NK-92 (cell line): Measurements from ENCODE around the gene FOCAD.

ENCODE experiments used
- DNase-seq: peaks from one replicate; lab custom pipeline; 2025; ENCODE audit not compliant: unreplicated experiment; lab: John Stamatoyannopoulos, UW

The FOCAD gene

DNA sequence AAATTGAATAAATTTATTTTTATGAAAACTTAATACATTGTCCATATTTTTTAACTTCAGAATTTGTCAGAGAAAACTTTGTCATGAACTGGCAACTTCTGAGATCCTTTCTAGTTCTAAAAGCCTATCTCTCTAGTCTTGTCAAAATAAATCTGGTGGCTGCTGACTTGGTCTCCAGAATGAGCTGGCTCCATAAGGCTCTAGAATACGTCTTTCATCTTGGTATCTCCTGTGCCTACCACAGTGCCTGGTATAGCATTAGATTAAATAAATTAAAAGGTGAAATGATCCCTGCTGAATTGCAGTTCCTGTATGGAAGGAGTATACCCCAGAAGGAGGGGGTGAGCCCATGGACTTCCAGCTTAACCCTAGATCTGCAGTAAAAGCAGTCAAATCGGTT is 2.6 kb upstream of the FOCAD start:
- DNase-seq = no peak

DNA sequence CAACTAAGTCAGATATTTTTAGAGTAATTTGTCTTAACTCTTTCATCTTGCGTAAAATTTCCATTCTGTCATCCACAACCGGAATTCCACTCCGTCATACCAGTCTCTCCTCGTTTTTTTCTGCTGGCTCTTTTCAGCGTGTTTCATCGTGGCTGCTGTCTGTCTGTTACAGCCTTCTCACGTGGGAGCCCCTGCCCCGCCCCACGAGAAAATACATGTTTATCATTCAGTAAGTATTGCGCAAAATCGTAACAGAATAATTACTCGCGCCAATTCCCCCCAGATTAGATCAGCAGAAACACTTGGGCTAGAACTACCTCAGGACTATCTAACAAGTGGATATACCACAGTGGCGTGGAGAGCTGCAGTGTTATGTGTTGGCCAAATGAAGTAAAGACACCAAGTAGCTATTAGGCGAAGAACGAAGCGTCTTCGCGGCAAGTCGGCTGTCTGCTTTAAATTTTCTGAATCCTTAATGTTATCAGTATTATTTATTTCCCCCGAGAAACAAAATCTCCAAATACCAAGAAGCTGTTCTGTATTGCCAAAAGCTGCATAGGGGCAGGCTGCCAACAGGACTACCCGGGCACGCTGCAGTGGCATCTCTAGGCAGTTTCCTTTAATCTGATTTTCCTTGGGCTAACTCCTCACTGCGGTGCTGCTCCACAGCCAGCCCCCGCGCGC is 566 bp upstream of the FOCAD start:
- DNase-seq = no peak

DNA sequence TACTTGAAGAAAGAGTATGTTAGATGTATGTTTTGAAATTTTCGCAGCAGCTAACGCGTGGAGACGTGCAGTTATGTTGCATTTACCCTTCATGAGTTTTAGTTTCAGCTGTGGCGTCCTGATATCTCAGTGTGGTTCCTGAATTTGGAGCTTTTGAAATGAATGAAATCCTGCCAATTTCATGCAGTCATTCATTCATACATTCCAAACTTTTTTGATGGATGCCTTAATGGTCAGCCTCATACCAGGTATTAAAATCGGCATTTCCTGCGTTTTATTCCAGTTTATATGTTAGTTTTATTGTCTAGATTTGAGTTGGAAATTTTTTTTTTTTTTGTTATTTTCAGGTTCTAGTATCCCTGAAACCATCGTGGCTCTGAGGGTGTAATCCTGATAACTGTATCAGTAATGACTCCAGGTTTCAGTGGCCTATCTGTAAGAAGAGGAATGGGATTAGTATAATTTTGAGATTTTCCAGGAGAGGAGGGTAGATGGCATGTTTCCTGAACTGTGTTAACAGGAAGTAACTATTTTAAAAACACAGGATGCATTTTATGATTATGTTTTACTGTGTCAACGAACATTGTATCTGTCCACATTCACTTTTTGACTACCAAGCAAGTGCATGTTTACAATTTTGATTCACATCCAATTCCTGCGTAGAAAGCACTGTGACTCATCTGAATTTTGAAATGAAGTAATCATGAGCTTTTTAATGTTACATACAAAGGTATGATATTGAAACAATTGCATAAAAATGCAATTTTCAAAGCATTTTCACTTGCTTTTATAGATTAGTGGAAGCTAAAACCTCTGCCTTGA is 1.0 kb downstream of the FOCAD start:
- DNase-seq = no peak

- DNase-seq = no peak
Measured at GRCh38 chr9:20685769-20686168, 1.7 kb downstream of the FOCAD start.

DNA sequence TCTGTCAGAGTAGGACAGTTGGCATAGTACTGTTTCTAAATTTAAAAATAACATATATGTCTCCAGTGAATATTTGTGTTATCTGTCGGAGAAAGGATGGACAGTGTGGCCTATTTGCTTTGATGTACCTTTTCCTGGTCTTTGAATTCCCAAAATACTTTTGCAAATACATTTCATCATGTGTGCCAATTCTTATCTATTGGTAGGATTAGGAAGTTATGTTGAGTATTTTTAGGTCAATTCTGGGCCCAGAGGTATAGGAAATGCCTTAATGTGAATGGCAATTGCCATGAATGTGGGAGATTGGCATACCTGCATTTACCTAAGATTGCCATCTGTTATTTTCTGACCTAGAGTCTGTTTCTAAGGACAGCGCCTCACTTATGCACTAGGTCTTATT is 5.8 kb downstream of the FOCAD start:
- no peak for DNase-seq

DNA sequence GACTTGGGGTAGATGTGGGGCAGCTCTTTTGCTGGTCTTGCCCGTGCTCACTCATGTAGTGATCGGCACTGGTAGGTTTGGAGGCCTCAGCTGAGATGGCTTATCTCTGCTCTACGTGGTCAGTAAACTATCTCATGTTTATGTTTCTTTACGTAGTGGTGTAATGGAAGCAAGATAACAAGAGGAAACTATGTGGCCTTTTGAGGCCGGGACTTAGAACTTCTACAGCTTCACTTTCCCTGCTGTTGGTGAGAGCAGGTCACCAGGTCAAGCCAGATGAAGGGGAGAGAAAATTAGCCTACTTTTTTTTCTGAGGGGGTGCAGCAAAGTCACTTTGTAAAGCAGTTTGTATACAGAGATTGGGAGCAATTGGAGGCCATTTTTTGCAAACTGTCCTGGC is 8.5 kb downstream of the FOCAD start:
- DNase-seq = no peak

GRCh38 chr9:20693068-20693467 is 9.0 kb downstream of the FOCAD start:
- no peak for DNase-seq

DNA sequence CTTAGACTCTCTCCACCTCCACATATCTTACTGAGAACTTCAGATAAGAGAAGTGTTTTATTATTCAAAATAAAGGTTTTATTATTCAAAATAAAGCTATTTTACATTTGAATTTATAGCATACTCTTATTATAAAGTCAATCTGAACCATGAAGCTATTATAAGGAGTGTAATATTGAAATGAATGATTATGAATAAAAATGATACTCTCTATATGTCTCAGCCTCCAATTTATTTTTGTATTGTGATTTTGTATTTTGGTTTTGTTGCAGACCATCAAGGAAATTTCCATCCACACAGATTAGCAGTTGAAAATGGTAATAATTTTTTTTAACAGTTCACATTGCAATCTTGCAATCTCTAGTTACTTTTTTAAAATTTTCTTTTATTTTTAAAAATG is 10.2 kb downstream of the FOCAD start:
- no peak for DNase-seq

GRCh38 chr9:20697021-20697719 is 13.1 kb downstream of the FOCAD start:
- no peak for DNase-seq

DNA sequence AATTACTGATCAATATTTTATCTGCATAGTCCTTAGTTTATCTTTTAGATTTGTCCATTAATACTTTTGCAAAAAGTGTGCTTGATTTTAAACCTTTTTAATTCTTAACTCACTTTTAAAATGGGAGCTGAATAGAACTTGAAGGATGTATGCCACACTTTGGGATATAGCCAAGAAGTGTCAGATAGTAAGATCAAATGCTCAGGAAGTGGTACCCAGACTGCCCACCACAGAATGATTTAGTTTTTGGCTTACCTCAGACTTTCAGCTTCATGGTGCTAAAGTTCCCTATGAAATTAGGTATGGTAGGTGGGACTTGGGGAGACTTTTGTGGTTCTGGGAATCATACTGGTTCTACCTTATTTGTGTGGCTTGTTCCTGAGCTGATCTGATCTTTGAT is 14.7 kb downstream of the FOCAD start:
- DNase-seq = no peak

DNA sequence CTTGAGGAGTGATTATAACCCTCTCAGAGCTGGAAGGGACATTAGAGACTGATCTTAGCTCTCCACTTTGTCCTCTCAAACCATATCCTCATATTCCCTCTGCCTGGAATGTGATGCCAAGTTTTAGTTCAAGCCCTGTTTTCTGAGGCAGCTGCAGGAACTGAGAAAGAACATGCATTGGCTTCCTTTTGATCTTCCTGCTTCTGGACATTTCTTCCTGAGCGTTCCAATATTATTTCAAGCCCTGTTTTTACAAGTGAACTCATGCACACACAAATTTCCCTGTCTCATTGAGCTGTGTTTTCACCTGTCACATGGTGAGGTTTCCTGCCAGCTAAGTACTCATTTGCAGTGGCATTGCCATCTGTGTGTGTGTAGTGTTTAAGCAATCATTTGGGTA is 17.0 kb downstream of the FOCAD start:
- no peak for DNase-seq

DNA sequence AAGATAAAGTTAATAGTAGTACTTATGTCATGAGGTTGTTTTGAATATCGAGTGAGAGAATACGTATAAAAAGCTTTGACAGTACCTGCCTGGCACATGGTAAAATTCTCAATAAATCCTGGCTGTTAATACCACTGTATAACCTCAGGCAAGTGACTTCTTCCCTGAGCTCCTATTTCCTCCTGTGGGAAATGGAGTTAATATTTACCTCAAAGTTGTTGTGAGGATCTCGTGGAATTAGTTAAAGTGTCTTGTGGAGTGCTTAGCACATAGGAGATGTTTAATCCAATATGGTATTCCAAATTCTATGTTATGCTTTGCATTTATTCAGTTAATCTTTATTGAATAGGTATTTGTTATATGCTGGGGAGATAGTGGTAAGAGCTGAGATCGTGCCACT is 18.5 kb downstream of the FOCAD start:
- no peak for DNase-seq

GRCh38 chr9:20703146-20703545 is 19.1 kb downstream of the FOCAD start:
- DNase-seq = no peak

DNA sequence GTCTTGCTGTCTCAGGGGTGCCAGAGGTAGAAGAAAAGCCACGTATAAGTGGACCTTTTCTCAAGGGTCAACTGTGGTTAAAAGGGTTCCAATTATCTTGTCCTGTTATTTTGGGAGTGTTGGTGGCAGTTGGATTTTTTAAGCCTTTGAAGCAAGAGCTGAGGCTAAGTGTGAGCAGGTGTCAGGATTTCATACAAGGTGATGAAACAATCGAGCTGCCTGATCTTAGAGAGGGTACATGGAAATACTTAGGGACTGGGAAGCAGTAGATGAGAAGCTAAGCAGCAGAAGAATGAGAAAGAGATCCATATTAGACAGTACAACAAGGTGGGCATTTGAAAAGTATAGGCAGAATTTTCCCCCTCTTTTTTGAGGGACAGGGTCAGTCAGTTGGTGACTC is 23.6 kb downstream of the FOCAD start:
- DNase-seq = no peak

DNA sequence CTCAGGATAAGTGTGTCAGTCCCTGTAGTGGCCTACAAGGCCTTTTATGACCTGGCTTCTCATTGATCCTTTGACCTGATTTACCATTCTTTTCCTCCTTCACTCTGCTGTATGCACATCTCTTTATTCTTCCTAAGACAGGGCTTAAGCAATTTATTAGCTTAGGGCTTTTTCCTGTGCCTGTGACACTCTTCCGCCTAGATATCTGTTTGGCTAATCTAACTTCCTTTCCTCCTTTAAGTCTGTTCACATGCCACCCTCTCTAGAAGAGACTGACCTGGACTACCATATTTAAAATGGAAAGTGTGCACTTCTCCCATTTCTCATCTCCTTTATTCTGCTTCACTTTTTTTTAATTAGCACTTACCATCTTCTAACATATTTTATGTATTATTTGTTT is 29.1 kb downstream of the FOCAD start:
- no peak for DNase-seq

GRCh38 chr9:20714442-20715415 is 30.7 kb downstream of the FOCAD start:
- DNase-seq = no peak

DNA sequence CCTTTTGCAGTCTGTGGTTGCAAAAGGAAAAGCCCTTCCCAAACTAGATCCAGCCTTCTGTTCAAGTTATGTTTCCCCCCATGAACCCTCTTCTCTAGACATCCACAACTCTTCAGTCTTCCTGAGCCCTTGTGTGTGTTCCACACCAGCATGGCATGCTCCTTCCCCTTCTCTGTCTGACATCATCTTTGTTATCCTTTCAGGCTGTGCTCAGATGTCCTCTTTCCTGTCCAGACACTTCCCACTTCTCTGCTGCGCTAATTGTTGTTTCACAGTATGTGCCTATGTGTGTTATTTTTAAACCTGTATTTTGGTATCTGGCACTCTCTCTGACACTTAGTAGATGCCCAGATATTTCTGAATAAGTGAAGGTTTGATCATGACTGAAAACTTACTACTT is 38.2 kb downstream of the FOCAD start:
- no peak for DNase-seq

DNA sequence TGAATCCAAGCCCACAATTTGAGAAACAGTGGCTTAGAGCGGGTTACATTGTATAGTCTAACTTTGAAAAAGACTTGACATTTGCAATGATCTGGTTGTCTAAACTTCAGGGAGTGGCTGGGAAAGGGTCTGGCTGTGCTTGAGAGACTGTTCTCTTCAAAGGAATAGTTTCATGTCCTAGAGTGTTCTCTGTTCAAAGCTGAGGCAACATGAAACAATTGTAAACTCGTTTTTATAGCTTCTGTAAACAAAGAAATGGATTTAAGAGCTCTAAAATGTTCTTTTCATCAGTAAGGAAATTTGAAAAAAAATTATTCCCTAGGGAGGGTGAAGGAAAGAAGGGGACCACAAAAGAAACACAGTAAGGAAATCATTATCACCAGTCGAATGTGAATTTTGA is 41.6 kb downstream of the FOCAD start:
- no peak for DNase-seq

DNA sequence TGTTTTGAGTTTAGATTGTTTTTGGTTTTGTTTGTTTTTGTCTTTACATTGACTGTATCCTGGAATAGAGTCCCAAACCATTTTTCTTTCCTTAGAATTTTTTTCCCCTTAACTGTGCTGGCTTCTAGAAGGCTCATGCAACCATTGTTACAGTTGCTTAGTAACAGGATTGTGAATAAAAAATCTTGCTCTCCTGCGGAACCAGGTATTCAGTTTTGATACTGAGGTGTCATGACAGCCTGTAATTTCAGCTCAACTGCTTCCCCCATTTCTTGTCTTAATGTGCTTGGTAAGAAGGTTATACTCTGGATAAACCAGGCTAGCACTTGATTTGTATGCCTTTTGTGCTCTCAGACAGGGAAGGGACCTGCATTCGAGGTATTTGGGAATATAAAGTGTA is 42.1 kb downstream of the FOCAD start:
- no peak for DNase-seq

GRCh38 chr9:20728493-20729220 is 44.6 kb downstream of the FOCAD start:
- DNase-seq = no peak
